Measurements from ENCODE around the gene RSRC1. TPM values are rescaled to one million over a fixed set of nuclear protein-coding genes. Genes with fewer than 3 reads are reported as not detected.

The RSRC1 gene
- total RNA-seq, 4 donors from 2014 or later, result 23.5 to 31.8 (median 26.6) TPM

DNA sequence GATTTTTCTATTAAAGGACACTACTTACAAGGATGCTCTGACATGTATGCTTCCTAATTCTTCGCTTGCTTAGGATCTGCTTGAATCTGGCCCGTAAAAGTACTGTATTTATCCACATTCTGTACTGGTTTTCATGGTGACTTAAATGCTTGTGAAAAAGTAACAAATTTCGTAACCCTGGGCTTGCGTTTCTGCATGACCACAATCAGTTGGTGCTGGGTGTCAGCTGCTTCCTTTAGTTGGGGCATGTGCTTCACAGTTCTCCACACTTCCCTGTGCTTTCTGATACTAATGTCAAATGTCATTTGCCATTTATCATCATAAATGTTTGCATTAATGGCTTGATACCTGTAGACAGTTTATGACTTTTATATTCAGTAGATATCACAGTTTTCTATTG, 242.7 kb downstream of the RSRC1 start:
- WGBS, 2 donors, result 84 to 87% methylated on average over 4 of the region's 4 CpGs
- DNase-seq (ENCODE audit: low spot score in 2 of 2), result peak in 1 of 2 donors; percentile 23
- no peak for TF ChIP-seq POLR2A (IDR thresholded peaks at IDR 0.05)
- TF ChIP-seq, protein P1, sequence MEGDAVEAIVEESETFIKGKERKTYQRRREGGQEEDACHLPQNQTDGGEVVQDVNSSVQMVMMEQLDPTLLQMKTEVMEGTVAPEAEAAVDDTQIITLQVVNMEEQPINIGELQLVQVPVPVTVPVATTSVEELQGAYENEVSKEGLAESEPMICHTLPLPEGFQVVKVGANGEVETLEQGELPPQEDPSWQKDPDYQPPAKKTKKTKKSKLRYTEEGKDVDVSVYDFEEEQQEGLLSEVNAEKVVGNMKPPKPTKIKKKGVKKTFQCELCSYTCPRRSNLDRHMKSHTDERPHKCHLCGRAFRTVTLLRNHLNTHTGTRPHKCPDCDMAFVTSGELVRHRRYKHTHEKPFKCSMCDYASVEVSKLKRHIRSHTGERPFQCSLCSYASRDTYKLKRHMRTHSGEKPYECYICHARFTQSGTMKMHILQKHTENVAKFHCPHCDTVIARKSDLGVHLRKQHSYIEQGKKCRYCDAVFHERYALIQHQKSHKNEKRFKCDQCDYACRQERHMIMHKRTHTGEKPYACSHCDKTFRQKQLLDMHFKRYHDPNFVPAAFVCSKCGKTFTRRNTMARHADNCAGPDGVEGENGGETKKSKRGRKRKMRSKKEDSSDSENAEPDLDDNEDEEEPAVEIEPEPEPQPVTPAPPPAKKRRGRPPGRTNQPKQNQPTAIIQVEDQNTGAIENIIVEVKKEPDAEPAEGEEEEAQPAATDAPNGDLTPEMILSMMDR (IDR thresholded peaks at IDR 0.05), result no peak
- intact Hi-C loops (cut with DNase I; ENCODE audit: low total_unique reads), result no loop called here
- no peak overlapping the region for H3K4me3 ChIP-seq (ENCODE audit: low read depth, poor library complexity, severe bottlenecking)

DNA sequence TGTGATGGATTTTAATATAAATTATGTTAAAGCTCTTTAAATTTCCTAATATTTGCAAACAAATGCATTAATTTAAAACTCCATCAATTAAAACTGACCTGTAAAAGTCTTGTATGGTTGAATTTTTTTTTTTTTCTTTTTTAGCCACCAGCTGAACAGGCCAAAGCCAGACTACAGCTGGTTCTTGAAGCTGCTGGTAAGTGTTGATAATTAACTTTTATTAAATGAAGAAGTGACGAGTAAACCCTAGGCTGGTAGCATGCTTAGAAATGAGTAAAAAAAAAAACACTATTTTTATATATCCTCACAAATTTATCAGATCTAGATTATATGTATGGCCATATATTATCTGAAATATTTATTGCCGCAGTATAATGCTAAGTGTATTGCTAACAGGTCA, 244.8 kb downstream of the RSRC1 start:
- WGBS, 2 donors, result 92 to 98% methylated on average over 2 of the region's 2 CpGs
- H3K4me3 ChIP-seq (ENCODE audit: low read depth, poor library complexity, severe bottlenecking), result no peak overlapping the region
- intact Hi-C loops (cut with DNase I; ENCODE audit: low total_unique reads), result no loop called here
- TF ChIP-seq, protein P1 (IDR thresholded peaks at IDR 0.05), result no peak
- TF ChIP-seq POLR2A (IDR thresholded peaks at IDR 0.05), result no peak
- no peak for DNase-seq (ENCODE audit: low spot score in 2 of 2)

DNA sequence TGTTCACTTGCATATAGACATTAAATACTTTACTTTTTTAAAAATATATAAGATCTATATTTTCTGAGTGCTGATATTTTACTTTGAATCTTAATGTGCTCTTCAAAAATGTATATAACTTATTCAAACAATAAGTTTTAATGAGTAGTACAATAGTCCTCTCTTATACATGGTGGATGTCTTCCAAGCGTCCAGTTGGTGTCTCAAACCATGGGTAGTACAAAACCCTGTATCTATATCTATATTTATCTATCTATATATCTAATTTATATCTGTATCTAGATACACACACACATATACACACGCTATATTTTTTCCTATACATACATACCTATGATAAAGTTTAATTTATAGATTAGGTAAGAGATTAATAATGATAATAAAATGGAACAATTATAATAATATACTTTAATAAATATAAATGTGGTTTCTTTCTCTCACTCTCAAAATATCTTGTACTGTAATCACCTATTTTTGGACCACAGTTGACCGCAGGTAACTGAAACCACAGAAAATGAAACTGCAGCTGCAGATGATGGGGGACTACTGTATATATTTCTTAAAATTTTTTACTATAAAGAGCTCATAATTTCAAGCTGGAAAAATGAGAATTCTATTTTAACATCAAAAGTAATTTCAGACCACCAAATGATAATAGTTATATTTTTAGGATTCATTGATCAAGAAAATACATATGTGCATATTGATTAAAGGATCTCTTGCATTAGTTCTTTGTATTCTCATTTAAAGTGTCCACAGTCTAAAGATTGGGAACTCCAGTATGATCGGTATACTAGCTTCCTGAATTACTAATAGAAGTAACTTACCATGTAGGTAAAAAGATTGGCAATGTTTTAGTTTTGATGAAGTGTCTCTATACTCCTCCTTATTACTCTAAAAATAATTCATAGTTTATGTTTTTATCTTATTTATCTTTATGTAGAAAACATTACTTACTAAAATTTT, 246.0 kb downstream of the RSRC1 start:
- 95 to 96% methylated on average over 4 of the region's 4 CpGs for WGBS, 2 donors

DNA sequence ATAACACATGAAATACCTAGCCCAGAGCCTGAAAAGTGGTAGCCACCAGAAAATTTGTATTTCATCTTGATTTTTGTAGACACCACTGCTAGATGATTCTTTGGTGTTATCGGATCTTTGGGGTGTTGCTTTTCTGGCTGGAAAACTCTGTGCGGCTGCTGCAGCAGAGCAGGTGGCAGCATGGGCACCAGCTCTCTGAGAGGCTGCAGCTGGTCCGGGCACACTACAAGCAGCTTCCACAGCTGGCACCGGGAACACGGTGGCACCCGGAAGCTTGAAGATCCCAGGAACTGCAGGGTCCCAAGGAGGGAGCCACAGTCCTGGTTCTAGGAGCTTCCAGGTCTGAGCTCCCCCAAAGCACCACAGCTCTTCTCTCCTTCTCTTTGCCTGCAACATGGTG, 249.4 kb downstream of the RSRC1 start:
- TF ChIP-seq, protein P1 (IDR thresholded peaks at IDR 0.05), result no peak
- intact Hi-C loops (cut with DNase I; ENCODE audit: low total_unique reads), result no loop called here
- DNase-seq (ENCODE audit: low spot score in 2 of 2), result no peak
- 88 to 95% methylated on average over 6 of the region's 6 CpGs for WGBS, 2 donors
- H3K4me3 ChIP-seq (ENCODE audit: low read depth, poor library complexity, severe bottlenecking), result no peak overlapping the region

More for the DNA sequence above, 246.0 kb downstream of the RSRC1 start:
- H3K4me3 ChIP-seq (ENCODE audit: low read depth, poor library complexity, severe bottlenecking), result no peak overlapping the region
- TF ChIP-seq POLR2A (IDR thresholded peaks at IDR 0.05), result no peak
- TF ChIP-seq, protein P1 (IDR thresholded peaks at IDR 0.05), result no peak
- intact Hi-C loops (cut with DNase I; ENCODE audit: low total_unique reads), result no loop called here
- DNase-seq (ENCODE audit: low spot score in 2 of 2), result no peak

DNA sequence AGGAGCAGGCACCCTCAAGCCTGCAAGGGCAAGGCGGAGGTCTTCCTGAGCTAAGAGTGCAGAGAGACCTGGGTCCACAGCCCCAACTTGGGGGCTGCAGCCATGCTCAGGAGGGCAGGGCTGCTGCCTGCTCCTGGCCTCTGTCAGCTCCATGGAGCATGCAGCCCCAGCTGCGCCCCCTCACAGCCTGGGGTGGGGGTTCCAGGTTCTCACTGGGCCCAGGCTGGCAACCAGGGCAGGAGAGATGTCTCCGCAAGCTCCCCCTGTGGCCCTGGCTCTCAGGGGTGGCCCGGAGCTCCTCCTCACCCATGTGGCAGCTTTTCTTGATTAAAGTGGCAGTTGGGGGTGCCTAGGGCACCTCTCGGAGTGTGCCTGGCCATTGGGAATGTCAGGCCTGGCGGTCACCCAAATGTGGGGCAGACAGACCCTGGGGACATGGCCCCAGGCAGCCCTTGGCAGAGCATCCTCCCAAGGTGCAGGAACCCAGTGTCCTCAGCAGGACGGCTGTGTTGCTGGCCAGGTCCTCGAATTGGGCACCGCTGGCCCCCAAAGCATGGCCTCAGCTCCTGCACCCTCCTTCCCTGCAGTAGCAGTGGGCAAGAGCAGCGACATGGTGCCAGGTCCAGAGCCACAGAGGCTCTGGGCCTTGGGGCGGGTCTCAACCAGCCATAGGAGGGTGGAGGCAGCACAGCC, 251.0 kb downstream of the RSRC1 start:
- intact Hi-C loops (cut with DNase I; ENCODE audit: low total_unique reads), result no loop called here
- WGBS, 2 donors, result 93 to 100% methylated on average over 7 to 10 of the region's 11 CpGs
- no peak overlapping the region for H3K4me3 ChIP-seq (ENCODE audit: low read depth, poor library complexity, severe bottlenecking)
- TF ChIP-seq POLR2A (IDR thresholded peaks at IDR 0.05), result no peak
- TF ChIP-seq, protein P1 (IDR thresholded peaks at IDR 0.05), result no peak
- no peak for DNase-seq (ENCODE audit: low spot score in 2 of 2)
